Measurements from ENCODE around the gene LPAR6. TPM values are rescaled to one million over a fixed set of nuclear protein-coding genes. Genes with fewer than 3 reads are reported as not detected.

Gene LPAR6
- total and polyA plus RNA-seq, 2 donors (not counting 1 experiment from before 2014, with no cell fraction given) = 0.55 to 1.0 TPM

GRCh38 chr13:48449656-48450055 lies 36.7 kb upstream of the LPAR6 start:
- 94% methylated on average over 2 of the region's 2 CpGs for WGBS (ENCODE audit: insufficient coverage)
- H3K4me3 ChIP-seq (ENCODE audit: control extremely low read depth in 1 of 5, extremely low read depth in 1 of 5, insufficient read depth in 1 of 5, low read depth in 2 of 5, low read length in 4 of 5) = no peak overlapping the region
- no peak overlapping the region for H3K9ac ChIP-seq (ENCODE audit: low read length)
- H3K79me2 ChIP-seq (ENCODE audit: control insufficient read depth, insufficient read depth, low read length) = peaks cover 14% of the 10 kb centered on the region
- peaks cover 4 to 31% of the 10 kb centered on the region in 2 experiments for H3K36me3 ChIP-seq (replicated peaks in 1 of 2; ENCODE audit: control extremely low read depth in 1 of 2, control insufficient read depth in 1 of 2, extremely low read depth in 1 of 2, insufficient read depth in 2 of 2, low read length in 1 of 2)
- TF ChIP-seq EZH2 (IDR thresholded peaks at IDR 0.05; ENCODE audit: borderline replicate concordance, insufficient read depth, low read depth, low read length, poor library complexity, severe bottlenecking) = no peak
- no peak for TF ChIP-seq CTCF (IDR thresholded peaks at IDR 0.05)
- H2AFZ ChIP-seq (ENCODE audit: insufficient read depth, low read depth, low read length, poor library complexity, severe bottlenecking) = no peak overlapping the region
- H3K4me2 ChIP-seq (replicated peaks; ENCODE audit: low read depth, low read length, poor library complexity, severe bottlenecking) = no peak overlapping the region
- no peaks in the 10 kb centered on the region for H3K4me1 ChIP-seq (ENCODE audit: control insufficient read depth in 2 of 2, insufficient read depth in 2 of 2, low read length in 2 of 2)
- POLR2A ChIA-PET = no interaction called here
- Mint-ChIP-seq H3K27ac (no peak overlapping the region), H3K27me3 (no peaks in the 10 kb centered on the region), H3K4me3 (no peak overlapping the region), H3K9me3 (ENCODE audit: insufficient read depth) (peaks cover 11% of the 10 kb centered on the region), H3K4me1 (peaks cover 6% of the 10 kb centered on the region)
- ATAC-seq (ENCODE audit: low read depth) (no peak), DNase-seq (no peak)
- peaks cover 2 to 6% (median 3%) of the 10 kb centered on the region in 3 donors for H3K9me3 ChIP-seq (ENCODE audit: control extremely low read depth in 1 of 3, control insufficient read depth in 2 of 3, insufficient read depth in 1 of 3, low read length in 2 of 3)
- peaks cover 31% of the 10 kb centered on the region for H4K20me1 ChIP-seq (ENCODE audit: control insufficient read depth, insufficient read depth, low read length, poor library complexity, severe bottlenecking)
- no peaks in the 10 kb centered on the region for H3K27me3 ChIP-seq (replicated peaks in 1 of 4; ENCODE audit: control extremely low read depth in 1 of 4, control insufficient read depth in 3 of 4, insufficient read depth in 4 of 4, low read length in 3 of 4)
- CTCF ChIA-PET = interaction anchor here (1.0 kb wide), 1 partner anchor 323 kb away, joined by 3 read pairs; no protein-coding TSS in a partner anchor
- H3K27ac ChIP-seq (ENCODE audit: low read length in 2 of 2) = no peak overlapping the region
- intact Hi-C loops (cut with micrococcal nuclease) = loop anchor here (5.0 kb wide), 1 partner anchor 37 kb away; the partner anchor contains the start of gene LPAR6

- DNase-seq (no peak), ATAC-seq (ENCODE audit: low read depth) (no peak)
- peak overlapping the region; percentile 10 for H3K4me2 ChIP-seq (replicated peaks; ENCODE audit: low read depth, low read length, poor library complexity, severe bottlenecking)
- no peak overlapping the region for H3K4me3 Mint-ChIP-seq
- no peak overlapping the region for H3K9ac ChIP-seq (ENCODE audit: low read length)
- H2AFZ ChIP-seq (ENCODE audit: insufficient read depth, low read depth, low read length, poor library complexity, severe bottlenecking) = no peak overlapping the region
- intact Hi-C loops (cut with micrococcal nuclease) = loop anchor here (5.0 kb wide), 1 partner anchor 37 kb away; the partner anchor contains the start of gene LPAR6
- peaks cover 4 to 29% of the 10 kb centered on the region in 2 experiments for H3K36me3 ChIP-seq (replicated peaks in 1 of 2; ENCODE audit: control extremely low read depth in 1 of 2, control insufficient read depth in 1 of 2, extremely low read depth in 1 of 2, insufficient read depth in 2 of 2, low read length in 1 of 2)
- TF ChIP-seq EZH2 (IDR thresholded peaks at IDR 0.05; ENCODE audit: borderline replicate concordance, insufficient read depth, low read depth, low read length, poor library complexity, severe bottlenecking) (no peak), CTCF (IDR thresholded peaks at IDR 0.05) (no peak)
- ChIA-PET POLR2A (no interaction called here), CTCF (interaction anchor here (0.7 to 1.0 kb wide), 2 partner anchors 81 to 323 kb away, joined by 3 read pairs; no protein-coding TSS in a partner anchor)
- no peak overlapping the region for H3K27ac ChIP-seq (ENCODE audit: low read length in 2 of 2)
- H3K27me3 ChIP-seq (replicated peaks in 1 of 4; ENCODE audit: control extremely low read depth in 1 of 4, control insufficient read depth in 3 of 4, insufficient read depth in 4 of 4, low read length in 3 of 4) = no peaks in the 10 kb centered on the region
- no peaks in the 10 kb centered on the region for H3K4me1 ChIP-seq (ENCODE audit: control insufficient read depth in 2 of 2, insufficient read depth in 2 of 2, low read length in 2 of 2)
- H3K9me3 Mint-ChIP-seq (ENCODE audit: insufficient read depth) = peaks cover 11% of the 10 kb centered on the region
- no peak overlapping the region for H3K27ac Mint-ChIP-seq
- peaks cover 2 to 6% (median 3%) of the 10 kb centered on the region in 3 donors for H3K9me3 ChIP-seq (ENCODE audit: control extremely low read depth in 1 of 3, control insufficient read depth in 2 of 3, insufficient read depth in 1 of 3, low read length in 2 of 3)
- no peaks in the 10 kb centered on the region for H3K27me3 Mint-ChIP-seq
- H3K79me2 ChIP-seq (ENCODE audit: control insufficient read depth, insufficient read depth, low read length) = peaks cover 18% of the 10 kb centered on the region
- WGBS (ENCODE audit: insufficient coverage) = no CpG with 5 or more reads among the region's 6 CpGs
- no peak overlapping the region for H3K4me3 ChIP-seq (ENCODE audit: control extremely low read depth in 1 of 5, extremely low read depth in 1 of 5, insufficient read depth in 1 of 5, low read depth in 2 of 5, low read length in 4 of 5)
- H4K20me1 ChIP-seq (ENCODE audit: control insufficient read depth, insufficient read depth, low read length, poor library complexity, severe bottlenecking) = peaks cover 29% of the 10 kb centered on the region
- peaks cover 6% of the 10 kb centered on the region for H3K4me1 Mint-ChIP-seq
These were observed 36.2 kb upstream of the LPAR6 start for GRCh38 chr13:48448959-48449614.

Data from B cell (primary cell).